HepG2 (cell line): ENCODE measurements around the gene NBR1. TPM values are rescaled to one million over a fixed set of nuclear protein-coding genes. Genes with fewer than 3 reads are reported as not detected.

Experiments used
- ELF4 ChIP-seq: sonication (generic); formaldehyde crosslinking; IDR thresholded peaks from 2 replicates; pipeline ENCODE4 v1.5.0; 2020; ENCODE audit warnings: missing genetic modification reagents, mild to moderate bottlenecking, moderate library complexity, borderline replicate concordance
- ETV5 ChIP-seq: IDR thresholded peaks from 2 replicates; pipeline ENCODE4 v1.6.1; 2018; ENCODE audit warnings: missing biosample characterization, missing genetic modification reagents, inconsistent platforms, borderline replicate concordance
- NAIF1 ChIP-seq: sonication (generic); formaldehyde crosslinking; IDR thresholded peaks from 2 replicates; pipeline ENCODE4 v1.5.0; 2020; ENCODE audit warnings: mild to moderate bottlenecking, missing genetic modification reagents, borderline replicate concordance
- RFXAP ChIP-seq: sonication (generic); formaldehyde crosslinking; IDR thresholded peaks from 2 replicates; pipeline ENCODE4 v1.4.0; 2020; ENCODE audit warnings: missing genetic modification reagents, borderline replicate concordance
- RXRA ChIP-seq: sonication (generic); formaldehyde crosslinking; IDR thresholded peaks from 2 replicates; pipeline ENCODE4 v1.5.1; 2020; ENCODE audit warnings: missing genetic modification reagents
- ZNF101 ChIP-seq: sonication (generic); formaldehyde crosslinking; IDR thresholded peaks from 2 replicates; pipeline ENCODE4 v1.4.0; 2020; ENCODE audit warnings: mild to moderate bottlenecking, low read depth, missing genetic modification reagents, borderline replicate concordance
- ZNF251 ChIP-seq: sonication (generic); formaldehyde crosslinking; IDR thresholded peaks from 2 replicates; pipeline ENCODE4 v1.9.0; 2021; ENCODE audit warnings: mild to moderate bottlenecking, missing genetic modification reagents
- polyA plus RNA-seq, 8 experiments: library from polyadenylated mRNA; depleted of rRNA in 3 of 8; stranded (reverse) in 7 of 8; unstranded in 1 of 8; fragments of >200 nt; fragmentation: Illumina TruSeq in 4 of 8; extraction: Trizol in 4 of 8; gene quantifications; 2 replicates each; pipeline versions ENCODE4 v1.2.1 to v1.2.3, GENCODE V29; 2011 to 2016; ENCODE audit warnings: low read depth in 4 of 8, missing spikeins in 1 of 8, mixed read lengths in 1 of 8; ENCODE audit not compliant: insufficient read depth in 1 of 8
- total RNA-seq, 5 experiments: library from RNA; depleted of rRNA; stranded (reverse); fragments of >200 nt; fragmentation: Illumina TruSeq; extraction: Trizol; gene quantifications; 2 replicates each; pipeline ENCODE4 v1.2.3, GENCODE V29; 2016; ENCODE audit warnings: low read depth in 1 of 5
- TF ChIP-seq, protein P1 (sequence below): sonication (generic); formaldehyde crosslinking; IDR thresholded peaks from 2 replicates; pipeline ENCODE4 v1.5.0; 2020; ENCODE audit warnings: mild to moderate bottlenecking, missing genetic modification reagents
- TF ChIP-seq, protein P2 (sequence below): sonication (generic); formaldehyde crosslinking; IDR thresholded peaks from 2 replicates; pipeline ENCODE4 v1.5.0; 2020; ENCODE audit warnings: mild to moderate bottlenecking, missing genetic modification reagents, borderline replicate concordance
- TF ChIP-seq, protein P3 (sequence below): sonication (generic); formaldehyde crosslinking; IDR thresholded peaks from 2 replicates; pipeline ENCODE4 v1.4.0; 2020; ENCODE audit warnings: missing genetic modification reagents, borderline replicate concordance
- TF ChIP-seq, protein P4 (sequence below): sonication (generic); formaldehyde crosslinking; IDR thresholded peaks from 2 replicates; pipeline ENCODE4 v1.5.1; 2020; ENCODE audit warnings: mild to moderate bottlenecking, moderate library complexity, missing genetic modification reagents

The NBR1 gene
- total and polyA plus RNA-seq, 2 of the 13 experiments (the other 11 are each of a cell fraction or from before 2014, with no cell fraction given) = 51.7 to 121 TPM

DNA sequence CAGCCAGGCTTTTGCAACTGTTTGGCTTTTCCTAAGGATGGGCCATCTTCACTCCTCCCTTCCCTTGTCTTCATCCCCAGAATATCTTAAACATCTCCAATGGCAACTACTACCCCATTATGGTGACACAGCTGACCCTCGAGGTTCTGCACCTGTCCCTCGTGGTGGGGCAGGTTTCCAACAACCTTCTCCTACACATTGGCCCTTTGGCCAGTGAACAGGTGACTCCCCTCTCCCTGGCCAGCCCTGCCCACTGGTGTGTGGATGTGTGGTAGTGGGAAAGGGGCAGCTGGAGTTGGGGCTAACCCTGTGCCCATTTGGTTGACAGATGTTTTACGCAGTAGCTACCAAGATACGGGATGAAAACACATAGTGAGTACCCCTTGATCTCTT is 45.4 kb downstream of the NBR1 start (continued):
- TF ChIP-seq, protein P1, sequence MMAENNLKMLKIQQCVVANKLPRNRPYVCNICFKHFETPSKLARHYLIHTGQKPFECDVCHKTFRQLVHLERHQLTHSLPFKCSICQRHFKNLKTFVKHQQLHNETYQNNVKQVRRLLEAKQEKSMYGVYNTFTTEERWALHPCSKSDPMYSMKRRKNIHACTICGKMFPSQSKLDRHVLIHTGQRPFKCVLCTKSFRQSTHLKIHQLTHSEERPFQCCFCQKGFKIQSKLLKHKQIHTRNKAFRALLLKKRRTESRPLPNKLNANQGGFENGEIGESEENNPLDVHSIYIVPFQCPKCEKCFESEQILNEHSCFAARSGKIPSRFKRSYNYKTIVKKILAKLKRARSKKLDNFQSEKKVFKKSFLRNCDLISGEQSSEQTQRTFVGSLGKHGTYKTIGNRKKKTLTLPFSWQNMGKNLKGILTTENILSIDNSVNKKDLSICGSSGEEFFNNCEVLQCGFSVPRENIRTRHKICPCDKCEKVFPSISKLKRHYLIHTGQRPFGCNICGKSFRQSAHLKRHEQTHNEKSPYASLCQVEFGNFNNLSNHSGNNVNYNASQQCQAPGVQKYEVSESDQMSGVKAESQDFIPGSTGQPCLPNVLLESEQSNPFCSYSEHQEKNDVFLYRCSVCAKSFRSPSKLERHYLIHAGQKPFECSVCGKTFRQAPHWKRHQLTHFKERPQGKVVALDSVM (CRISPR knock-in tag) = no peak; the same call in 1 of the 2 replicates
- TF ChIP-seq, protein P2, sequence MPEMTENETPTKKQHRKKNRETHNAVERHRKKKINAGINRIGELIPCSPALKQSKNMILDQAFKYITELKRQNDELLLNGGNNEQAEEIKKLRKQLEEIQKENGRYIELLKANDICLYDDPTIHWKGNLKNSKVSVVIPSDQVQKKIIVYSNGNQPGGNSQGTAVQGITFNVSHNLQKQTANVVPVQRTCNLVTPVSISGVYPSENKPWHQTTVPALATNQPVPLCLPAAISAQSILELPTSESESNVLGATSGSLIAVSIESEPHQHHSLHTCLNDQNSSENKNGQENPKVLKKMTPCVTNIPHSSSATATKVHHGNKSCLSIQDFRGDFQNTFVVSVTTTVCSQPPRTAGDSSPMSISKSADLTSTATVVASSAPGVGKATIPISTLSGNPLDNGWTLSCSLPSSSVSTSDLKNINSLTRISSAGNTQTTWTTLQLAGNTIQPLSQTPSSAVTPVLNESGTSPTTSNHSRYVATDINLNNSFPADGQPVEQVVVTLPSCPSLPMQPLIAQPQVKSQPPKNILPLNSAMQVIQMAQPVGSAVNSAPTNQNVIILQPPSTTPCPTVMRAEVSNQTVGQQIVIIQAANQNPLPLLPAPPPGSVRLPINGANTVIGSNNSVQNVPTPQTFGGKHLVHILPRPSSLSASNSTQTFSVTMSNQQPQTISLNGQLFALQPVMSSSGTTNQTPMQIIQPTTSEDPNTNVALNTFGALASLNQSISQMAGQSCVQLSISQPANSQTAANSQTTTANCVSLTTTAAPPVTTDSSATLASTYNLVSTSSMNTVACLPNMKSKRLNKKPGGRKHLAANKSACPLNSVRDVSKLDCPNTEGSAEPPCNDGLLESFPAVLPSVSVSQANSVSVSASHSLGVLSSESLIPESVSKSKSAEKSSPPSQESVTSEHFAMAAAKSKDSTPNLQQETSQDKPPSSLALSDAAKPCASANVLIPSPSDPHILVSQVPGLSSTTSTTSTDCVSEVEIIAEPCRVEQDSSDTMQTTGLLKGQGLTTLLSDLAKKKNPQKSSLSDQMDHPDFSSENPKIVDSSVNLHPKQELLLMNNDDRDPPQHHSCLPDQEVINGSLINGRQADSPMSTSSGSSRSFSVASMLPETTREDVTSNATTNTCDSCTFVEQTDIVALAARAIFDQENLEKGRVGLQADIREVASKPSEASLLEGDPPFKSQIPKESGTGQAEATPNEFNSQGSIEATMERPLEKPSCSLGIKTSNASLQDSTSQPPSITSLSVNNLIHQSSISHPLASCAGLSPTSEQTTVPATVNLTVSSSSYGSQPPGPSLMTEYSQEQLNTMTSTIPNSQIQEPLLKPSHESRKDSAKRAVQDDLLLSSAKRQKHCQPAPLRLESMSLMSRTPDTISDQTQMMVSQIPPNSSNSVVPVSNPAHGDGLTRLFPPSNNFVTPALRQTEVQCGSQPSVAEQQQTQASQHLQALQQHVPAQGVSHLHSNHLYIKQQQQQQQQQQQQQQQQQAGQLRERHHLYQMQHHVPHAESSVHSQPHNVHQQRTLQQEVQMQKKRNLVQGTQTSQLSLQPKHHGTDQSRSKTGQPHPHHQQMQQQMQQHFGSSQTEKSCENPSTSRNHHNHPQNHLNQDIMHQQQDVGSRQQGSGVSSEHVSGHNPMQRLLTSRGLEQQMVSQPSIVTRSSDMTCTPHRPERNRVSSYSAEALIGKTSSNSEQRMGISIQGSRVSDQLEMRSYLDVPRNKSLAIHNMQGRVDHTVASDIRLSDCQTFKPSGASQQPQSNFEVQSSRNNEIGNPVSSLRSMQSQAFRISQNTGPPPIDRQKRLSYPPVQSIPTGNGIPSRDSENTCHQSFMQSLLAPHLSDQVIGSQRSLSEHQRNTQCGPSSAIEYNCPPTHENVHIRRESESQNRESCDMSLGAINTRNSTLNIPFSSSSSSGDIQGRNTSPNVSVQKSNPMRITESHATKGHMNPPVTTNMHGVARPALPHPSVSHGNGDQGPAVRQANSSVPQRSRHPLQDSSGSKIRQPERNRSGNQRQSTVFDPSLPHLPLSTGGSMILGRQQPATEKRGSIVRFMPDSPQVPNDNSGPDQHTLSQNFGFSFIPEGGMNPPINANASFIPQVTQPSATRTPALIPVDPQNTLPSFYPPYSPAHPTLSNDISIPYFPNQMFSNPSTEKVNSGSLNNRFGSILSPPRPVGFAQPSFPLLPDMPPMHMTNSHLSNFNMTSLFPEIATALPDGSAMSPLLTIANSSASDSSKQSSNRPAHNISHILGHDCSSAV (CRISPR knock-in tag) = no peak
- TF ChIP-seq RFXAP (CRISPR knock-in tag) (no peak), RXRA (CRISPR knock-in tag) (no peak), ZNF101 (CRISPR knock-in tag) (no peak), ETV5 (CRISPR knock-in tag) (no peak), ZNF251 (CRISPR knock-in tag) (no peak), NAIF1 (CRISPR knock-in tag) (no peak), ELF4 (CRISPR knock-in tag) (no peak)
- TF ChIP-seq, protein P3, sequence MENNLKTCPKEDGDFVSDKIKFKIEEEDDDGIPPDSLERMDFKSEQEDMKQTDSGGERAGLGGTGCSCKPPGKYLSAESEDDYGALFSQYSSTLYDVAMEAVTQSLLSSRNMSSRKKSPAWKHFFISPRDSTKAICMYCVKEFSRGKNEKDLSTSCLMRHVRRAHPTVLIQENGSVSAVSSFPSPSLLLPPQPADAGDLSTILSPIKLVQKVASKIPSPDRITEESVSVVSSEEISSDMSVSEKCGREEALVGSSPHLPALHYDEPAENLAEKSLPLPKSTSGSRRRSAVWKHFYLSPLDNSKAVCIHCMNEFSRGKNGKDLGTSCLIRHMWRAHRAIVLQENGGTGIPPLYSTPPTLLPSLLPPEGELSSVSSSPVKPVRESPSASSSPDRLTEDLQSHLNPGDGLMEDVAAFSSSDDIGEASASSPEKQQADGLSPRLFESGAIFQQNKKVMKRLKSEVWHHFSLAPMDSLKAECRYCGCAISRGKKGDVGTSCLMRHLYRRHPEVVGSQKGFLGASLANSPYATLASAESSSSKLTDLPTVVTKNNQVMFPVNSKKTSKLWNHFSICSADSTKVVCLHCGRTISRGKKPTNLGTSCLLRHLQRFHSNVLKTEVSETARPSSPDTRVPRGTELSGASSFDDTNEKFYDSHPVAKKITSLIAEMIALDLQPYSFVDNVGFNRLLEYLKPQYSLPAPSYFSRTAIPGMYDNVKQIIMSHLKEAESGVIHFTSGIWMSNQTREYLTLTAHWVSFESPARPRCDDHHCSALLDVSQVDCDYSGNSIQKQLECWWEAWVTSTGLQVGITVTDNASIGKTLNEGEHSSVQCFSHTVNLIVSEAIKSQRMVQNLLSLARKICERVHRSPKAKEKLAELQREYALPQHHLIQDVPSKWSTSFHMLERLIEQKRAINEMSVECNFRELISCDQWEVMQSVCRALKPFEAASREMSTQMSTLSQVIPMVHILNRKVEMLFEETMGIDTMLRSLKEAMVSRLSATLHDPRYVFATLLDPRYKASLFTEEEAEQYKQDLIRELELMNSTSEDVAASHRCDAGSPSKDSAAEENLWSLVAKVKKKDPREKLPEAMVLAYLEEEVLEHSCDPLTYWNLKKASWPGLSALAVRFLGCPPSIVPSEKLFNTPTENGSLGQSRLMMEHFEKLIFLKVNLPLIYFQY (CRISPR knock-in tag) = no peak
- TF ChIP-seq, protein P4, sequence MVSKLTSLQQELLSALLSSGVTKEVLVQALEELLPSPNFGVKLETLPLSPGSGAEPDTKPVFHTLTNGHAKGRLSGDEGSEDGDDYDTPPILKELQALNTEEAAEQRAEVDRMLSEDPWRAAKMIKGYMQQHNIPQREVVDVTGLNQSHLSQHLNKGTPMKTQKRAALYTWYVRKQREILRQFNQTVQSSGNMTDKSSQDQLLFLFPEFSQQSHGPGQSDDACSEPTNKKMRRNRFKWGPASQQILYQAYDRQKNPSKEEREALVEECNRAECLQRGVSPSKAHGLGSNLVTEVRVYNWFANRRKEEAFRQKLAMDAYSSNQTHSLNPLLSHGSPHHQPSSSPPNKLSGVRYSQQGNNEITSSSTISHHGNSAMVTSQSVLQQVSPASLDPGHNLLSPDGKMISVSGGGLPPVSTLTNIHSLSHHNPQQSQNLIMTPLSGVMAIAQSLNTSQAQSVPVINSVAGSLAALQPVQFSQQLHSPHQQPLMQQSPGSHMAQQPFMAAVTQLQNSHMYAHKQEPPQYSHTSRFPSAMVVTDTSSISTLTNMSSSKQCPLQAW (CRISPR knock-in tag) = no peak
